Hematopoietic multipotent progenitor cell treated with erythropoietin and hydrocortisone succinate and interleukin-3 and kit ligand, for 17 days (in vitro differentiated cells): ENCODE results near the gene TRAF5.
"Not testable (repeated sequence)": the region's sequence is repeated elsewhere in the genome, so short reads cannot be mapped to it uniquely, and the experiment has no call there.

Experiments
- DNase-seq: peaks from one replicate; pipeline ENCODE4 v3.0.0-alpha.2; 2015; ENCODE audit warnings: low spot score

Gene TRAF5

GRCh38 chr1:211347077-211347844, 20.6 kb downstream of the TRAF5 start:
- DNase-seq = no peak

DNA sequence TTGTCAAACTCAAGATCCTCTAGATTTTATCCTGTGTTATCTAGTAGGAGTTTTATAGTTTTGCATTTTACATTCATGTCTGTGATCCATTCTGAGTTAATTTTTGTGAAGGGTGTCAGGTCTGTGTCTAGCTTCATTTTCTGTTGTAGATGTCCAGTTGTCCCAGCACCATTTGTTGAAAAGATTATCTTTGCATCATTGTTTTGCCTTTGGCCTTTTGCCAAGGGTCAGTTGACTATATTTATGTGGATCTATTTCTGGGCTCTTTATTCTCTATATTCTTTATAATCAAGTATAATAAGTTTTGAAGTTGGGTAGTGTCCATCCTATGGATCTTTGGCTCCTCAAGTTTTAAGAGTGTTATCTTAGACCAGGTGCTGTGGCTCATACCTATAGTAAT, 21.9 kb downstream of the TRAF5 start:
- DNase-seq = no peak

GRCh38 chr1:211349741-211350140, 23.1 kb downstream of the TRAF5 start:
- no peak for DNase-seq

DNA sequence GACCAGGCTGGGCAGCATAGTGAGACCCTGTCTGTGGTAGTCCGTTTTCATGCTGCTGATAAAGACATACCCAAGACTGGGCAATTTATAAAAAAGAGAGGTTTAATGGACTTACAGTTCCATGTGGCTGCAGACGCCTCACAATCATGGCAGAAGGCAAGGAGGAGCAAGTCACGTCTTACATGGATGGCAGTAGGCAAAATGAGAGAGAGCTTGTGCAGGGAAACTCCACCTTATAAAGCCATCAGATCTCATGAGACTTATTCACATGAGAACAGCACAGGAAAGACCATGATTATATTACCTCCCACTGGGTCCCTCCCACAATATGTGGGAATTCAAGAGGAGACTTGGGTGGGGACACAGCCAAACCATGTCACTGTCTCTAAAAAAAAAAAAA, 25.4 kb downstream of the TRAF5 start:
- DNase-seq = not testable (repeated sequence)

- DNase-seq = no peak
These were observed 25.8 kb downstream of the TRAF5 start for GRCh38 chr1:211352465-211352864.

DNA sequence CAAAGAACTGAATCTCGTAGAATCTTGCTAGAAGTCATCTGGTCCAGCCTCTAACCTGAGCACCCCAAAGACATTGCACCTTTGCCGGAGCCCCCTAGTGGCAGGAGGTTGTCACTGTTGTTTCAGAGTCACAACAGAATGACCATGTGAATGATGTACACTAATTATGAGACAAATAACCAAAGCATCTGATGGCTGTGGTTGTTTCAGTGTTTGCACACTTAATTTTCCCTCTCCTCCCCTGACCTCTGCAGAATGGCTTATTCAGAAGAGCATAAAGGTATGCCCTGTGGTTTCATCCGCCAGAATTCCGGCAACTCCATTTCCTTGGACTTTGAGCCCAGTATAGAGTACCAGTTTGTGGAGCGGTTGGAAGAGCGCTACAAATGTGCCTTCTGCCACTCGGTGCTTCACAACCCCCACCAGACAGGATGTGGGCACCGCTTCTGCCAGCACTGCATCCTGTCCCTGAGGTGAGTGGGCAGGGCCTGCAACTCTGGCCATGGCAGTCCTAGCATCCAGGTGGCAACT, 26.4 kb downstream of the TRAF5 start:
- DNase-seq = peak; percentile 69

- no peak for DNase-seq
These were observed 27.1 kb downstream of the TRAF5 start for GRCh38 chr1:211353562-211354212.

- DNase-seq = no peak
These were observed 29.2 kb downstream of the TRAF5 start for GRCh38 chr1:211355873-211356272.

DNA sequence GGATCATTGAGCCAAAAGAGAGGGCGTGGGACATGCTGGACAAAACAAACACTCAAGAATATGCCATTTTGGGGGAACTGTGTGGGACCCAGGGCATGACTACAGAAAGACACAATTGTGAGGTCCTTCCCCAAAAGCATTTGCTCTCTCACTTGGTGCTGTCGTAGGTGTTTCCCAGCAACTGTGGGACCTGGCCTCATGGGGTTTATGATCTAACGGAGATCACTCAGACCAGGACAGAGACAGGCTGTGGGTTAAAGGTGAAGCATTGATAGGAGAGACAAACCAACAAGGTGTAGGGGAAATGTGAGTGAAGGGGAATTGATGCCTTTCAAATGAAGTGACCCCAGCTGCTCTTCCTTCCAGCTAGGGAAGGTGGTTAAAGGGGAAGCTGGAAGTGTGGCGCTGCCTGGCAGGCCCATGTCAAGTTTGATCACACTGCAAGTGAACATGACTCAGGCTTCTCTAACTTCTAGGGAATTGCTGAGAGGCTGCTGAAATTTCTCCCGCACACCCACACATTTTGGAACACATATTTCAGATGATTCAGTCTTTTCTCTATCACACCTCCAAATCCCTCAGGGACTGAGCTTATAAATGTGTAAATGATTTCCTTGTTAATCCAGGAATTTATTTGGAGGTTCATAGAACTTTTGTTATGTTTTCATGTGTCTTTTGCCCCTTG, 30.2 kb downstream of the TRAF5 start:
- DNase-seq = no peak

GRCh38 chr1:211358685-211359084, 32.1 kb downstream of the TRAF5 start:
- no peak for DNase-seq

- DNase-seq = no peak
These were observed 33.2 kb downstream of the TRAF5 start for GRCh38 chr1:211359876-211360275.

- no peak for DNase-seq
These were observed 34.6 kb downstream of the TRAF5 start for GRCh38 chr1:211361202-211361601.

- no peak for DNase-seq
These were observed 43.0 kb downstream of the TRAF5 start for GRCh38 chr1:211369640-211370039.

GRCh38 chr1:211370669-211371068, 44.0 kb downstream of the TRAF5 start:
- no peak for DNase-seq

- DNase-seq = no peak
These were observed 44.9 kb downstream of the TRAF5 start for GRCh38 chr1:211371406-211372105.

GRCh38 chr1:211372463-211372862, 45.8 kb downstream of the TRAF5 start:
- no peak for DNase-seq

GRCh38 chr1:211375146-211375818, 48.6 kb downstream of the TRAF5 start:
- no peak for DNase-seq

- DNase-seq = no peak
These were observed 49.3 kb downstream of the TRAF5 start for GRCh38 chr1:211375949-211376348.

DNA sequence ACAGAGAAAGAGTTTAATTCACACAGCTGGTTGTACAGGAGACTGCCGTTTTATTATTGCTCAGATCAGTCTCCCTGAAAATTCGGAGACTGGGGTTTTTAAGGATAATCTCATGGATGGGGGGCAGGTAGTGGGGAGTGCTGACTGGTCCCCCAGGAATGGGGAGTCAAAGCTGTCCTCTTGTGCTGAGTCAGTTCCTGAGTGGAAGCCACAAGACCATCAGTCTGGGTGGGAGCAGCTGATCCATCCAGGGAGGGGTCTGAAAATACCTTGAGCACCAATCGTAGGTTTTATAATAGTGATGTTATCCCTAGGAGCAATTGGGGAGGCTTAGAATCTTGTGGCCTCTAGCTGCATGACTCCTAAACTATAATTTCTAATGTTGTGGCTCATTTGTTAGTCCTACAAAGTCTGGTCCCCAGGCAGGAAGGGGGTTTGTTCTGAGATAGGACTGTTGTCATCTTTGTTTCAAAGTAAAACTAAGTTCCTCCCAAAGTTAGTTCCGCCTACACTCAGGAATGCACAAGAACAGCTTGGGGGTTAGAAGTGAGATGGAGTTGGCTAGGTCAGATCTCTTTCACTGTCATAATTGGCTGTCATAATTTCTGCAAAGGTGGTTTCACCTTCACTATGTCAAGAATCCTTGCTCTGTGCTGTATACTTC, 50.3 kb downstream of the TRAF5 start:
- no peak for DNase-seq

- no peak for DNase-seq
These were observed 51.2 kb downstream of the TRAF5 start for GRCh38 chr1:211377539-211378450.
